ENCODE data around the gene LRRC56. TPM values are rescaled to one million over a fixed set of nuclear protein-coding genes. Genes with fewer than 3 reads are reported as not detected.
A peak's percentile ranks its signal among the peaks of the same experiment; 100 is the strongest.

Gene LRRC56
- total RNA-seq (1 to 10 TPM; 1.0 to 1.3 TPM), polyA plus RNA-seq (1 to 10 TPM in 1 of 2 donors, under 1 TPM in 1; 0.25 to 1.5 TPM)
- long read RNA-seq, donor 1, partial matches to known transcripts: 2 of 2 reads
- long read RNA-seq, donor 1, other reads (novel, unspliced or antisense): 0 of 2 reads
- long read RNA-seq, donor 2, partial matches to known transcripts: 0 of 1 reads
- long read RNA-seq, donor 2, other reads (novel, unspliced or antisense): 1 of 1 reads

GRCh38 chr11:536841-537621 is at the start of gene LRRC56:
TSS of gene LRRC56 (plus strand) at chr11:537527. CDS start at chr11:540685, 3,158 bp downstream.
- ATAC-seq (ENCODE audit: low FRiP score): peak; percentile 27
- Histone ChIP-seq H3K4me1 (ENCODE audit: control insufficient read depth in 1 of 2, insufficient read depth in 2 of 2, low read length in 2 of 2) (no peaks in the 10 kb centered on the region), H3K9me3 (ENCODE audit: control insufficient read depth, low read length) (no peaks in the 10 kb centered on the region), H3K27ac (ENCODE audit: low read depth in 1 of 2, low read length in 2 of 2) (no peak within 1 kb of the TSS), H3K4me3 (ENCODE audit: low read length in 2 of 2) (no peak within 1 kb of the TSS), H3K36me3 (ENCODE audit: control insufficient read depth in 1 of 2, insufficient read depth in 2 of 2, low read length in 1 of 2) (no peaks in the 10 kb centered on the region), H3K27me3 (ENCODE audit: control insufficient read depth in 1 of 2, insufficient read depth in 2 of 2, low read length in 1 of 2) (no peaks in the 10 kb centered on the region)
- peak; percentile 81 to 92 for DNase-seq
- intact Hi-C loops (cut with DNase I): no loop called here
- WGBS, 2 donors: 2 to 3% methylated on average over 79 to 93 of the region's 93 CpGs

GRCh38 chr11:487571-488021 is 49.7 kb upstream of the LRRC56 start:
- H3K4me1 ChIP-seq (ENCODE audit: control insufficient read depth in 1 of 2, insufficient read depth in 2 of 2, low read length in 2 of 2): no peaks in the 10 kb centered on the region
- H3K36me3 ChIP-seq (ENCODE audit: control insufficient read depth in 1 of 2, insufficient read depth in 2 of 2, low read length in 1 of 2): no peaks in the 10 kb centered on the region
- H3K27ac ChIP-seq (ENCODE audit: low read depth in 1 of 2, low read length in 2 of 2): no peak overlapping the region
- no peak for DNase-seq
- ATAC-seq (ENCODE audit: low FRiP score): no peak
- H3K9me3 ChIP-seq (ENCODE audit: control insufficient read depth, low read length): no peaks in the 10 kb centered on the region
- no peaks in the 10 kb centered on the region for H3K27me3 ChIP-seq (ENCODE audit: control insufficient read depth in 1 of 2, insufficient read depth in 2 of 2, low read length in 1 of 2)
- H3K4me3 ChIP-seq (ENCODE audit: low read length in 2 of 2): no peak overlapping the region
- 91 to 92% methylated on average over 22 of the region's 22 CpGs for WGBS, 2 donors
- intact Hi-C loops (cut with DNase I): no loop called here

GRCh38 chr11:488062-488461 is 49.3 kb upstream of the LRRC56 start:
- no peaks in the 10 kb centered on the region for H3K9me3 ChIP-seq (ENCODE audit: control insufficient read depth, low read length)
- WGBS, 2 donors: 88 to 93% methylated on average over 24 to 25 of the region's 25 CpGs
- no peaks in the 10 kb centered on the region for H3K4me1 ChIP-seq (ENCODE audit: control insufficient read depth in 1 of 2, insufficient read depth in 2 of 2, low read length in 2 of 2)
- no peak overlapping the region for H3K4me3 ChIP-seq (ENCODE audit: low read length in 2 of 2)
- H3K36me3 ChIP-seq (ENCODE audit: control insufficient read depth in 1 of 2, insufficient read depth in 2 of 2, low read length in 1 of 2): no peaks in the 10 kb centered on the region
- intact Hi-C loops (cut with DNase I): no loop called here
- H3K27me3 ChIP-seq (ENCODE audit: control insufficient read depth in 1 of 2, insufficient read depth in 2 of 2, low read length in 1 of 2): no peaks in the 10 kb centered on the region
- H3K27ac ChIP-seq (ENCODE audit: low read depth in 1 of 2, low read length in 2 of 2): no peak overlapping the region
- no peak for DNase-seq
- no peak for ATAC-seq (ENCODE audit: low FRiP score)

- DNase-seq (peak in 1 of 2 donors; percentile 35), ATAC-seq (ENCODE audit: low FRiP score) (no peak)
- no peak overlapping the region for H3K4me3 ChIP-seq (ENCODE audit: low read length in 2 of 2)
- intact Hi-C loops (cut with DNase I): no loop called here
- no peaks in the 10 kb centered on the region for H3K36me3 ChIP-seq (ENCODE audit: control insufficient read depth in 1 of 2, insufficient read depth in 2 of 2, low read length in 1 of 2)
- no peaks in the 10 kb centered on the region for H3K9me3 ChIP-seq (ENCODE audit: control insufficient read depth, low read length)
- no peaks in the 10 kb centered on the region for H3K4me1 ChIP-seq (ENCODE audit: control insufficient read depth in 1 of 2, insufficient read depth in 2 of 2, low read length in 2 of 2)
- H3K27me3 ChIP-seq (ENCODE audit: control insufficient read depth in 1 of 2, insufficient read depth in 2 of 2, low read length in 1 of 2): no peaks in the 10 kb centered on the region
- H3K27ac ChIP-seq (ENCODE audit: low read depth in 1 of 2, low read length in 2 of 2): no peak overlapping the region
- 90% methylated on average over 19 of the region's 19 CpGs for WGBS, 2 donors
Measured at GRCh38 chr11:488579-488978, 48.7 kb upstream of the LRRC56 start.

GRCh38 chr11:488992-489391 is 48.3 kb upstream of the LRRC56 start:
- intact Hi-C loops (cut with DNase I): no loop called here
- WGBS, 2 donors: 86 to 87% methylated on average over 19 of the region's 19 CpGs
- H3K9me3 ChIP-seq (ENCODE audit: control insufficient read depth, low read length): no peaks in the 10 kb centered on the region
- H3K27ac ChIP-seq (ENCODE audit: low read depth in 1 of 2, low read length in 2 of 2): no peak overlapping the region
- H3K4me3 ChIP-seq (ENCODE audit: low read length in 2 of 2): no peak overlapping the region
- no peaks in the 10 kb centered on the region for H3K27me3 ChIP-seq (ENCODE audit: control insufficient read depth in 1 of 2, insufficient read depth in 2 of 2, low read length in 1 of 2)
- no peaks in the 10 kb centered on the region for H3K4me1 ChIP-seq (ENCODE audit: control insufficient read depth in 1 of 2, insufficient read depth in 2 of 2, low read length in 2 of 2)
- no peak for DNase-seq
- no peaks in the 10 kb centered on the region for H3K36me3 ChIP-seq (ENCODE audit: control insufficient read depth in 1 of 2, insufficient read depth in 2 of 2, low read length in 1 of 2)
- ATAC-seq (ENCODE audit: low FRiP score): no peak

GRCh38 chr11:489610-490185 is 47.6 kb upstream of the LRRC56 start:
- no peak for ATAC-seq (ENCODE audit: low FRiP score)
- DNase-seq: no peak
- Histone ChIP-seq H3K27me3 (ENCODE audit: control insufficient read depth in 1 of 2, insufficient read depth in 2 of 2, low read length in 1 of 2) (no peaks in the 10 kb centered on the region), H3K4me3 (ENCODE audit: low read length in 2 of 2) (no peak overlapping the region), H3K9me3 (ENCODE audit: control insufficient read depth, low read length) (no peaks in the 10 kb centered on the region), H3K36me3 (ENCODE audit: control insufficient read depth in 1 of 2, insufficient read depth in 2 of 2, low read length in 1 of 2) (no peaks in the 10 kb centered on the region), H3K27ac (ENCODE audit: low read depth in 1 of 2, low read length in 2 of 2) (no peak overlapping the region), H3K4me1 (ENCODE audit: control insufficient read depth in 1 of 2, insufficient read depth in 2 of 2, low read length in 2 of 2) (no peaks in the 10 kb centered on the region)
- intact Hi-C loops (cut with DNase I): no loop called here
- WGBS, 2 donors: 94 to 95% methylated on average over 37 of the region's 37 CpGs

GRCh38 chr11:490186-490929 is 47.0 kb upstream of the LRRC56 start:
- Histone ChIP-seq H3K36me3 (ENCODE audit: control insufficient read depth in 1 of 2, insufficient read depth in 2 of 2, low read length in 1 of 2) (no peaks in the 10 kb centered on the region), H3K4me1 (ENCODE audit: control insufficient read depth in 1 of 2, insufficient read depth in 2 of 2, low read length in 2 of 2) (no peaks in the 10 kb centered on the region), H3K27me3 (ENCODE audit: control insufficient read depth in 1 of 2, insufficient read depth in 2 of 2, low read length in 1 of 2) (no peaks in the 10 kb centered on the region), H3K4me3 (ENCODE audit: low read length in 2 of 2) (no peak overlapping the region), H3K9me3 (ENCODE audit: control insufficient read depth, low read length) (no peaks in the 10 kb centered on the region), H3K27ac (ENCODE audit: low read depth in 1 of 2, low read length in 2 of 2) (no peak overlapping the region)
- intact Hi-C loops (cut with DNase I): no loop called here
- ATAC-seq (ENCODE audit: low FRiP score) (peak; percentile 2), DNase-seq (no peak)
- WGBS, 2 donors: 91 to 93% methylated on average over 38 of the region's 38 CpGs

GRCh38 chr11:490930-491260 is 46.4 kb upstream of the LRRC56 start:
- no peaks in the 10 kb centered on the region for H3K4me1 ChIP-seq (ENCODE audit: control insufficient read depth in 1 of 2, insufficient read depth in 2 of 2, low read length in 2 of 2)
- ATAC-seq (ENCODE audit: low FRiP score): no peak
- no peak overlapping the region for H3K27ac ChIP-seq (ENCODE audit: low read depth in 1 of 2, low read length in 2 of 2)
- no peak overlapping the region for H3K4me3 ChIP-seq (ENCODE audit: low read length in 2 of 2)
- 86 to 89% methylated on average over 15 of the region's 15 CpGs for WGBS, 2 donors
- intact Hi-C loops (cut with DNase I): no loop called here
- no peaks in the 10 kb centered on the region for H3K27me3 ChIP-seq (ENCODE audit: control insufficient read depth in 1 of 2, insufficient read depth in 2 of 2, low read length in 1 of 2)
- no peaks in the 10 kb centered on the region for H3K9me3 ChIP-seq (ENCODE audit: control insufficient read depth, low read length)
- DNase-seq: peak in 1 of 2 donors; percentile 45
- no peaks in the 10 kb centered on the region for H3K36me3 ChIP-seq (ENCODE audit: control insufficient read depth in 1 of 2, insufficient read depth in 2 of 2, low read length in 1 of 2)

Data from aorta (tissue), 5 donors.